Loucy (cell line): ENCODE results near the gene DOC2B.

Experiments
- EZH2phosphoT487 ChIP-seq: fragments of 200-600 bp; IDR thresholded peaks from 2 replicates; pipeline ENCODE4 v1.6.1; 2018; ENCODE audit warnings: antibody characterized with exemption, mild to moderate bottlenecking, moderate library complexity, borderline replicate concordance
- TF ChIP-seq, protein P1 (sequence below): fragments of 200-600 bp; sonication (generic); conservative IDR thresholded peaks from 2 replicates; pipeline ENCODE4 v1.5.1; 2014; ENCODE audit warnings: mild to moderate bottlenecking, antibody characterized with exemption, low read length

DNA sequence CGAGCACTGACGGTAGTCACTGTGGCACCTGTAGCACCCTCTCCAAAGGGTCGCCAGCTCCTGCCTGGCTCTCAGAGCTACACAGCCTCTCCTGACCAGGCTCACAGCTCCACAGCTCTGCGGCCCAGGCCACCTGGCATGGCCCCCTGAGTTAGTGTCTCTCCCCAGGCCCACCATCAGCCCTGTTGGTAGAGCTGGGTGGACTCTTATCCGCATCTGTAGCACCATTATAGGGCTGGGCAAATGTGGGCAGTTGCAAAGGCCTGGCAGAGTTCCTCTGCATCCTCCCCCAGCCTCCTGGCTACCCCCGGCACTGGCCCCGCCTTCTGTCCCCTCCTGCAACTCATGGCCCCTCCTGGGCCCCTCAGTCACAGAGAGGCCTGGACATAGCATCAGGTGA lies 25.9 kb downstream of the DOC2B start:
- TF ChIP-seq, protein P1, sequence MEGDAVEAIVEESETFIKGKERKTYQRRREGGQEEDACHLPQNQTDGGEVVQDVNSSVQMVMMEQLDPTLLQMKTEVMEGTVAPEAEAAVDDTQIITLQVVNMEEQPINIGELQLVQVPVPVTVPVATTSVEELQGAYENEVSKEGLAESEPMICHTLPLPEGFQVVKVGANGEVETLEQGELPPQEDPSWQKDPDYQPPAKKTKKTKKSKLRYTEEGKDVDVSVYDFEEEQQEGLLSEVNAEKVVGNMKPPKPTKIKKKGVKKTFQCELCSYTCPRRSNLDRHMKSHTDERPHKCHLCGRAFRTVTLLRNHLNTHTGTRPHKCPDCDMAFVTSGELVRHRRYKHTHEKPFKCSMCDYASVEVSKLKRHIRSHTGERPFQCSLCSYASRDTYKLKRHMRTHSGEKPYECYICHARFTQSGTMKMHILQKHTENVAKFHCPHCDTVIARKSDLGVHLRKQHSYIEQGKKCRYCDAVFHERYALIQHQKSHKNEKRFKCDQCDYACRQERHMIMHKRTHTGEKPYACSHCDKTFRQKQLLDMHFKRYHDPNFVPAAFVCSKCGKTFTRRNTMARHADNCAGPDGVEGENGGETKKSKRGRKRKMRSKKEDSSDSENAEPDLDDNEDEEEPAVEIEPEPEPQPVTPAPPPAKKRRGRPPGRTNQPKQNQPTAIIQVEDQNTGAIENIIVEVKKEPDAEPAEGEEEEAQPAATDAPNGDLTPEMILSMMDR: no peak
- no peak for TF ChIP-seq EZH2phosphoT487
